KMS-11 (cell line): Measurements from ENCODE around the gene CCSER1.

ENCODE experiments used
- H2AFZ ChIP-seq: fragments of 200-600 bp; sonication (generic); 2 replicates; pipeline ENCODE4 v1.6.1; 2016; ENCODE audit warnings: antibody characterized with exemption, mixed run types, low read depth
- H3K27ac ChIP-seq: fragments of 200-600 bp; sonication (generic); 2 replicates; pipeline ENCODE4 v1.6.1; 2016; ENCODE audit warnings: mild to moderate bottlenecking, mixed run types
- H3K27me3 ChIP-seq: fragments of 200-600 bp; sonication (generic); 2 replicates; pipeline ENCODE4 v1.6.1; 2017; ENCODE audit warnings: mild to moderate bottlenecking, low read depth, mixed run types, moderate library complexity; ENCODE audit not compliant: insufficient read depth
- H3K36me3 ChIP-seq: fragments of 200-600 bp; sonication (generic); 2 replicates; pipeline ENCODE4 v1.6.1; 2017; ENCODE audit warnings: mild to moderate bottlenecking, mixed run types; ENCODE audit not compliant: insufficient read depth
- H3K4me1 ChIP-seq: fragments of 200-600 bp; sonication (generic); 2 replicates; pipeline ENCODE4 v1.6.1; 2016; ENCODE audit warnings: mild to moderate bottlenecking, low read depth, mixed run types; ENCODE audit not compliant: poor library complexity, severe bottlenecking
- H3K4me2 ChIP-seq: fragments of 200-600 bp; sonication (generic); 2 replicates; pipeline ENCODE4 v1.7.0; 2016; ENCODE audit warnings: mild to moderate bottlenecking, mixed run types
- H3K4me3 ChIP-seq: fragments of 200-600 bp; sonication (generic); IDR thresholded peaks from 2 replicates; pipeline ENCODE4 v1.6.1; 2017; ENCODE audit warnings: low read depth, low read length, mixed read lengths; ENCODE audit not compliant: insufficient read depth
- H3K79me2 ChIP-seq: fragments of 200-600 bp; sonication (generic); 2 replicates; pipeline ENCODE4 v1.6.1; 2016; ENCODE audit warnings: low read depth, mixed run types; ENCODE audit not compliant: insufficient read depth
- H3K9ac ChIP-seq: fragments of 200-600 bp; sonication (generic); 2 replicates; pipeline ENCODE4 v1.6.1; 2016; ENCODE audit warnings: mild to moderate bottlenecking, mixed run types
- H4K20me1 ChIP-seq: fragments of 200-600 bp; sonication (generic); 2 replicates; pipeline ENCODE4 v1.6.1; 2016; ENCODE audit warnings: mild to moderate bottlenecking, mixed run types; ENCODE audit not compliant: insufficient read depth
- TF ChIP-seq, protein P1 (sequence below): fragments of 200-600 bp; sonication (generic); conservative IDR thresholded peaks from 2 replicates; pipeline ENCODE4 v1.6.1; 2017; ENCODE audit warnings: low read depth, mild to moderate bottlenecking, antibody characterized with exemption, low read length, moderate library complexity, mixed read lengths

The CCSER1 gene

GRCh38 chr4:91359041-91360031 is 1232.1 kb downstream of the CCSER1 start:
- TF ChIP-seq, protein P1, sequence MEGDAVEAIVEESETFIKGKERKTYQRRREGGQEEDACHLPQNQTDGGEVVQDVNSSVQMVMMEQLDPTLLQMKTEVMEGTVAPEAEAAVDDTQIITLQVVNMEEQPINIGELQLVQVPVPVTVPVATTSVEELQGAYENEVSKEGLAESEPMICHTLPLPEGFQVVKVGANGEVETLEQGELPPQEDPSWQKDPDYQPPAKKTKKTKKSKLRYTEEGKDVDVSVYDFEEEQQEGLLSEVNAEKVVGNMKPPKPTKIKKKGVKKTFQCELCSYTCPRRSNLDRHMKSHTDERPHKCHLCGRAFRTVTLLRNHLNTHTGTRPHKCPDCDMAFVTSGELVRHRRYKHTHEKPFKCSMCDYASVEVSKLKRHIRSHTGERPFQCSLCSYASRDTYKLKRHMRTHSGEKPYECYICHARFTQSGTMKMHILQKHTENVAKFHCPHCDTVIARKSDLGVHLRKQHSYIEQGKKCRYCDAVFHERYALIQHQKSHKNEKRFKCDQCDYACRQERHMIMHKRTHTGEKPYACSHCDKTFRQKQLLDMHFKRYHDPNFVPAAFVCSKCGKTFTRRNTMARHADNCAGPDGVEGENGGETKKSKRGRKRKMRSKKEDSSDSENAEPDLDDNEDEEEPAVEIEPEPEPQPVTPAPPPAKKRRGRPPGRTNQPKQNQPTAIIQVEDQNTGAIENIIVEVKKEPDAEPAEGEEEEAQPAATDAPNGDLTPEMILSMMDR = no peak
- Histone ChIP-seq H3K79me2 (no peaks in the 10 kb centered on the region), H3K9ac (no peak overlapping the region), H4K20me1 (no peaks in the 10 kb centered on the region), H3K4me3 (no peak overlapping the region), H2AFZ (no peak overlapping the region), H3K27me3 (no peaks in the 10 kb centered on the region), H3K4me1 (no peaks in the 10 kb centered on the region), H3K27ac (no peak overlapping the region), H3K4me2 (no peak overlapping the region), H3K36me3 (no peaks in the 10 kb centered on the region)

DNA sequence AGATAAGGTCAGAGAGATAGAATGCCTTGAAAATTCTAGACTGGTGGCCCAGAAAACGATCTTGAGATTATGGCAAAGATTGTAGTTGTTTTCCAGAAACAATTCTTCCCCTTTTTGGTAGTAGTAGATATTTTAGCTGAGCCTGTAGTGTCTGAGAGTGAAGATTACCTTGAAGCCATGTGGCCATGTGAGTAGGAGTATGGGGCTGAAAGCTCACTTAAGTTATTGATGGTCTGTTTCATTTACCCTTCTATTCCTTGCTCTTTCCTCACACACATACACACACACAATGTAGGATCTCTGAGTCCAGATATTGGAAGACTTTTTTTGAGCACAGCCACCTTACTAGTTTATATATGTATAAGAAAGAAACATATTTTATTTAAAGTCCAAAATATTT is 1234.9 kb downstream of the CCSER1 start:
- H3K36me3 ChIP-seq = no peaks in the 10 kb centered on the region
- TF ChIP-seq, protein P1 = no peak
- no peak overlapping the region for H3K27ac ChIP-seq

GRCh38 chr4:91366554-91366953 is 1239.4 kb downstream of the CCSER1 start:
- TF ChIP-seq, protein P1 = no peak
- no peak overlapping the region for H3K4me2 ChIP-seq
- no peak overlapping the region for H3K9ac ChIP-seq
- H3K27ac ChIP-seq = no peak overlapping the region
- no peaks in the 10 kb centered on the region for H4K20me1 ChIP-seq
- H2AFZ ChIP-seq = no peak overlapping the region
- H3K4me1 ChIP-seq = no peaks in the 10 kb centered on the region
- no peaks in the 10 kb centered on the region for H3K36me3 ChIP-seq
- no peak overlapping the region for H3K4me3 ChIP-seq
- no peaks in the 10 kb centered on the region for H3K79me2 ChIP-seq
- no peaks in the 10 kb centered on the region for H3K27me3 ChIP-seq

More for the DNA sequence above, 1234.9 kb downstream of the CCSER1 start:
- Histone ChIP-seq H3K4me3 (no peak overlapping the region), H3K79me2 (no peaks in the 10 kb centered on the region), H3K9ac (no peak overlapping the region), H3K4me2 (no peak overlapping the region), H3K27me3 (no peaks in the 10 kb centered on the region), H3K4me1 (no peaks in the 10 kb centered on the region), H4K20me1 (no peaks in the 10 kb centered on the region), H2AFZ (no peak overlapping the region)

DNA sequence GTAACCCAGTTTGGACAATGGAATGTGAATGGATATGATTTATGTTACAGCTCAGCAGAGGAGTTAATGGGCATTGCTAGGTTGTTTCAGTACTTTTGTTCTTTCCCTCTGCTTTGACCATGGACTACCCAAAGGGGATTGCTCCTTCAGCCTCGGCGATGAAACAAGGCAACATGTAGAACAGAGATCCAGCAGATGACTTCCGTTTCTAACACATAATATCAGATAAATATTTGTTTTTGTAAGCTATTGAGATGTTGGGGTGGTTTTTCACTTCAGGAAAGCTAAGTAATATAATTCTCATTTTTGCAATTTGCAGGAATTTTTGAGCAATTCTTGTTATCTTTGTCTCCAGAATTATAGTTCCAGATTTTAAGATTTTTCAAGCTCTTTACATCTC is 1241.9 kb downstream of the CCSER1 start:
- TF ChIP-seq, protein P1 = no peak
- Histone ChIP-seq H4K20me1 (no peaks in the 10 kb centered on the region), H3K36me3 (no peaks in the 10 kb centered on the region), H3K4me3 (no peak overlapping the region), H3K79me2 (no peaks in the 10 kb centered on the region), H2AFZ (no peak overlapping the region), H3K27me3 (no peaks in the 10 kb centered on the region), H3K27ac (no peak overlapping the region), H3K4me1 (no peaks in the 10 kb centered on the region), H3K4me2 (no peak overlapping the region), H3K9ac (no peak overlapping the region)
